ENCODE data around the gene ZNF296. TPM values are rescaled to one million over a fixed set of nuclear protein-coding genes. Genes with fewer than 3 reads are reported as not detected.

ZNF296 gene
- total RNA-seq, 6 experiments from 2014 or later: 0.16 to 0.47 (median 0.35) TPM; not detected in 1

DNA sequence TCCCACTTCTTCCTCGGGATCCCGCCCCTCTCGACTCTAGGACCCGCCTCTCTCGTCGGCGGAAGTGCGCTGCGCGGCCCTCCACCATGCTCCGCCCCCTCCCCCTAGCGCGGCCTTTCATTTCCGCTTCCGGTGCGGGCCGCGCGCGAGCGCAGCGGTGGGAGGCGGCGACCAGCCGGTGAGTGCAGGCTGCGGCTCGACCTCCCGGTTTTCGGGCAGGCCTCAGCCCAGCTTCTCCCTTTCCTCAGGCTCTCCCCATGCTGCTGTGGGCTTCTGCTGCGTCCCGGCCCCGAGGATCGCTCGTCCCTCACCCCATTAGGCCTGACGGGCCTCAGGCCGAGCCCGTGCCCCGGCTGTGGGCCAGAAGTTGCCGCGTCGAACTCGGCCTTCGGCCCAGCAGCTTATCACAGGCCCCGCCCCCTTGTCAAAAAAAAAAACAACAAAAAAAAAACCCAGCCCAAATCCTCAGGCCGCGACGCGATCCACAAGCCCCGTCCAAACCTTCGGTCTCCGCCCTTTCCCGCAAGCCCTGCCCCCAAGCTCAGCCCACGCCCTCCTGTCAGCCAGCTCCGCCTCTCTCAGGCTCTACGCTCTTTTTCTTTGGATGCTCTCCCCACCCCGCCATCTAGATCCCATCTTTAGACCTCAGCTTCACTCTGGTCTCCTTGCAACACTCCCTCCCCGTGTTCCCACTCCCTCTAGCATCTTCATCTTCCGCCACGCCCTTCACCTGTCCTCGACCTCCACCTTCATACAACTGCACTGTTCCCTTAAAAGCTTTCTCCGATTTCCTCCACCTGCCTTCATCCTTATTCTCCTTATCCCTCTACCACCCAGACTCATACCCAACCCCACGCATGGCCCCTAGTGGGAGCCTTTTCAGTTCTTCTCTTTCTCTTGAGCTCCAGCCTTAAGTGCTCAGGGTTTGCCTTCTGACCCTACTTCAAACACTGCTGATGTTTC, 37.1 kb downstream of the ZNF296 start, which contains the start of gene CLASRP:
Gene CLASRP, plus strand, starts transcription at position 115 of the 963 bp plus-strand sequence. CDS start 1,168 bp downstream, outside the sequence.
- Histone ChIP-seq H3K9me3 (no peaks in the 10 kb centered on the region), H3K27me3 (no peaks in the 10 kb centered on the region), H3K4me3 (peak within 1 kb of the TSS; percentile 96 to 97 (median 97)), H3K4me1 (peaks cover 0 to 39% (median 15%) of the 10 kb centered on the region in 4 donors), H3K36me3 (peaks cover 2 to 40% (median 12%) of the 10 kb centered on the region in 4 donors), H3K27ac (peak within 1 kb of the TSS; percentile 93 to 98 (median 96))
- ATAC-seq (peak; percentile 96 to 98 (median 97)), DNase-seq (peak; percentile 93 to 94 (median 94))
- TF ChIP-seq CTCF (IDR thresholded peaks at IDR 0.05) (no peak), POLR2A (IDR thresholded peaks at IDR 0.05) (peak; percentile 94)
- intact Hi-C loops (cut with DNase I): no loop called here
- WGBS (ENCODE audit: insufficient coverage, low coverage, low lambda C conversion rate, missing lambda C conversion rate): 3% methylated on average over 36 of the region's 62 CpGs

- Histone ChIP-seq H3K4me1 (peaks cover 0 to 29% (median 10%) of the 10 kb centered on the region in 4 donors), H3K4me3 (no peak overlapping the region), H3K27me3 (no peaks in the 10 kb centered on the region), H3K9me3 (no peaks in the 10 kb centered on the region), H3K36me3 (peaks cover 0 to 29% (median 8%) of the 10 kb centered on the region in 4 donors), H3K27ac (no peak overlapping the region)
- ATAC-seq (no peak), DNase-seq (no peak)
- 94% methylated on average over 7 of the region's 37 CpGs for WGBS (ENCODE audit: insufficient coverage, low coverage, low lambda C conversion rate, missing lambda C conversion rate)
- TF ChIP-seq CTCF (IDR thresholded peaks at IDR 0.05) (no peak), POLR2A (IDR thresholded peaks at IDR 0.05) (no peak)
- intact Hi-C loops (cut with DNase I): no loop called here
Measured at GRCh38 chr19:45037393-45038169, 38.7 kb downstream of the ZNF296 start.

DNA sequence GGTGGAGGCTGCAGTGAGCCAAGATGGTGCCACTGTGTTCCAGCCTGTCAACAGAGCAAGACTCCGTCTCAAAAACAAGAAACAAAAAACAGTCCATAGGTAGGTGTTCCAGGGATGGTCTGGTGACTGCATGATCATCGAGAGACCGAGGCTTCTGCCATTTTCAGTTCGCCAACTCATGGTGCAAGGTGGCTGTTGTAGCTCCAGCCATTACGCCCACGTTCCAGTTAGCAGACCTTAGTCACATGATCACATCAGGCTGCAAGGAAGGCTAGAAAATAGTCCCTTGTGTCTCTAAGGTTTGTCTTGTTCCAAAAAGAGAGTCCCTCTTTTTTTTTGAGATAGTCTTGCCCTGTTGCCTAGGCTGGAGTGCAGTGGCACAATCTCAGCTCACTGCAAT, 40.5 kb downstream of the ZNF296 start:
- ATAC-seq (no peak), DNase-seq (no peak)
- Histone ChIP-seq H3K4me3 (no peak overlapping the region), H3K9me3 (no peaks in the 10 kb centered on the region), H3K4me1 (peaks cover 0 to 19% (median 9%) of the 10 kb centered on the region in 4 donors), H3K27me3 (no peaks in the 10 kb centered on the region), H3K27ac (no peak overlapping the region), H3K36me3 (peaks cover 0 to 11% (median 3%) of the 10 kb centered on the region in 4 donors)
- intact Hi-C loops (cut with DNase I): no loop called here
- 100% methylated on average over 1 of the region's 6 CpGs for WGBS (ENCODE audit: insufficient coverage, low coverage, low lambda C conversion rate, missing lambda C conversion rate)
- TF ChIP-seq POLR2A (IDR thresholded peaks at IDR 0.05): no peak
- no peak for TF ChIP-seq CTCF (IDR thresholded peaks at IDR 0.05)

DNA sequence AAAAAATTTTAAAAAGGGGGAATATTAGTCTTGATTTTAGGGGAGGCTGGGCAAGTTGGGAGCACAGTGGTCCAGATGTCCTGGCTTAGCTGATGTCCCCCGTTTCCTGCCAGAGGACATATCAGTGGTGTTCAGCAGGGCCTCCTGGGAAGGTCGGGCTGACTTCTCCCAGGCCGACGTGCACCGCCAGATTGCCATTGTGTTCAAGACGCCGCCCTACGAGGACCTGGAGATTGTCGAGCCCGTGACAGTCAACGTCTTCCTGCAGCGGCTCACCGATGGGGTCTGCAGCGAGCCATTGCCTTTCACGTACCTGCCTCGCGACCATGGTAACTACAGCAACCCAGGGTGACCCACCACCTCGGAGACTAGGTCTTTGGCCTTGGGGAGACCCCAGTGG, 43.9 kb downstream of the ZNF296 start:
- 93% methylated on average over 3 of the region's 18 CpGs for WGBS (ENCODE audit: insufficient coverage, low coverage, low lambda C conversion rate, missing lambda C conversion rate)
- no peak overlapping the region for H3K4me3 ChIP-seq
- DNase-seq: no peak
- no peak overlapping the region for H3K27ac ChIP-seq
- TF ChIP-seq POLR2A (IDR thresholded peaks at IDR 0.05): no peak
- TF ChIP-seq CTCF (IDR thresholded peaks at IDR 0.05): no peak
- no peaks in the 10 kb centered on the region for H3K27me3 ChIP-seq
- H3K4me1 ChIP-seq: no peaks in the 10 kb centered on the region
- H3K9me3 ChIP-seq: no peaks in the 10 kb centered on the region
- ATAC-seq: no peak
- H3K36me3 ChIP-seq: peaks cover 0 to 10% (median 0%) of the 10 kb centered on the region in 4 donors
- intact Hi-C loops (cut with DNase I): no loop called here
